ENCODE measurements around the gene PAX5.
"Not testable (repeated sequence)": the region's sequence is repeated elsewhere in the genome, so short reads cannot be mapped to it uniquely, and the experiment has no call there.

PAX5 gene

DNA sequence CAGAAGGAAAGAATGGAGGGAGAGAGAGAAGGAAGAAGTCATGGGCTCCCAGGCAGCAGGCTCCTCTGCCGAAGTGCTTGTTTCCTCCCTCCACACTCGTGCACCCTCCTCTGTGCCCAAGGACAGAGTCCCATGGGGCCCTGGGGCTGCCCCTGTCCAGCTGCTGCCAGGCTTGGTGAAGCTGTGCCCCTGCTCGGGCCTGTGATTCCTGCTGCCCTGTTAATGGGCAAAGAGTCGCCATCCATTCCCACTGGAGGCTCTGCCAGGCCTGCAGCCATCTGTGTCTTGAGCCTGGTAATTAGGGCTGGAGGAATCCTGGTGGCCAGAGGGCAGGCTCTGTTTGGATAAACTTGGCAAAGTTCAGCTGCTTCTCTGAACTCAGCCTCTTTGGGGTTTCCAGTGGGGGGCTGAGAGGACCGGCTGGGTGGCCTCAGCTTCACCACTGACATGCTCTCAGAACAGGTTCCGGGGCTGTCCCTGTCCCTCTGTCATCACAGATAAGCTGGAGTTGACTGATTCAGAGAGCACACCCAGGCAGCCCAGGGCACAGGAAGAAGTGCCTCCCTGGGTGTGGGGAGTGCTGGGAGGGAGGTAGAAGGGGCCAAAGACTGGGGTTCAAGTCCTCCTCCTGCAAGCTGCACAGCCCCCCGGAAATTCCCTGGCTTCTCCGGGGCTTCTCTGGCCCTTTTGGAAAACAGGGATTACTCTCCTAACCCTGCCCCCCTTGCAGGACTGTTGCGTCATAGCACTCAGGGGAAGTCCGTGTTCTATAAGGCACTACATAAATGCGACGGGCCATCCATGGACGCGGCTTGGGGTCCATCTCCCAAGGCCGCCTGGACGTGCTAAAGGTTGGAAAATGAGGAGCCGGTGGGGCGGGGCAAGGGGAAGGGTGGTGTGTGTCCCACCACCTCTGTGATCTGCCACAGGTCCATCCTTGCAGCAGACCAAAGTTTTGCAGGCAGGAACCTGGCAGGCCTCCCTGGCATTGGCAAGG, 154.8 kb downstream of the PAX5 start:
- no peak for DNase-seq (ENCODE audit: low spot score)

DNA sequence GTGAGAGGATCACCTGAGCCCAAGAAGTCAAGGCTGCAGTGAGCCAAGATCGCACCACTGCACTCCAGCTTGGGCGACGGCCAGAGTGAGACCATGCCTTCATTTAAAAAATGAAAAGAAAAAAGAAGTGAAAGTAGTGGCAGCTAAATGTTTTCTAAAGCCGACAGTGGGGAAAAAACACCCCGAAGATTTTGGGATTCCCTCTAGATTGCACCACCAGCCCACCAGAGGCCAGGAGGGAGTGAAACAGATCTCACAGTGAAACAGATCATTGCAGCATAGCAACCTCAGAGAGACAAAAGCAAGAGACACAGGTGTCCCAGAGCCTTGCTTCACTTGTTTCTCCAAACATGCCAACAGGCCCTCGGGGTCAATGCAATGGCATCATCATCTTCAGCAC, 156.8 kb downstream of the PAX5 start:
- no peak for DNase-seq (ENCODE audit: low spot score)

DNA sequence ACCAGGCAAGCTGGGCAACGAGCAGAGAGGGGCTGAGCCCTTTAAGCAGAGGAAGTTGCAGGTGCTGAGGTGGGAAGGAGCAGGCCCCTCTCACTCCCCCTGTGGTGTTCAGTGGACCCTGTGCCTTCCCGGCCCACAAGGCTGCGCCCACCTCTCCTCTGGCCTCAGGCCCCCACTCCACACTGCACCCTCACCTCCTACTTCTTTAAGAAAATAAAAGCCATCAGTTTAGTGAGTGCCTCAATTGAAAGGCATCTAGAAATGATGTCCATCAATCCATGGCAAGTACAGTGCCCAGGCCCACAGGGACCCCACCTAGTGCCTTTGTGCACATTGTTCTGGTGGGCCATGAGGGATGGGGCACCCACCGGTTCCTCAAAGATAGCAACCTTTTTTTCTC, 158.0 kb downstream of the PAX5 start:
- no peak for DNase-seq (ENCODE audit: low spot score)

DNA sequence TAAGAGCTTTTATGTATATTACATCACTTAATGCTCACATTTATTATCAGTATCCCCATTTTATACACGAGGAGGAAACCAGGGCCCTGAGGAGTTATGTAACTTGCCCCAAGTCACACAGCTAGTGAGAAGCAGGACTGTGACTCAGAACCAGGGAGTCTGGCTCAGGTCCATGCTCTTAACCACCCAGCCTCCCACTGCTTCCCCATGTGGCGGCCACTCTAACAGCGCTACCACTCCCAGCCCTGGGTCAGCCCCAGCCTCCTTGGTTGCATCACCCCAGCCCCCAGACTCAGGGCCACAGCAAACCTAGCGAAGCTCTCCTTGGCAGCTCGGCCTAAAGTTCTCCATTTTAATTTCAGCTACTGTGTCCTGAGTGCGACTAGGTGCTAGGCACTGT, 159.1 kb downstream of the PAX5 start:
- no peak for DNase-seq (ENCODE audit: low spot score)

DNA sequence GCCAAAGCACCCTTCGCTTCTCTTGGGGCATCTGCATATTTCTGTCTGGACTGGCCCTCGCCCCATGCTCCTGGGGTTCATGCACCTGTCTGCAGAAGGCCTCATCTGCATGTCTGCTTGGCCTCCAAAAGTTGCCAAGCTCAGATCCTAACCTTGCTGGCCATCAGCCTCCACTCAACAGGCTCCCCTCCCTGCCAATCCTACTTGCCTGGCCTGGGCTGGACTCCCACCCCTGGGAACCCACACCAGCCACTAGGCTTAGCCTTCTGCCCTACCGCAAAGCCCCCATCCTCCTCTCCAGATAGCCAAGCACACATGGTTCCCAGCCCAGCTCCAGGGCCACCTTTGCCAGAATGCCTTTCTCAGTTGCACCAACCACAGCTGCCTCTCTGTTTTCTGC, 159.8 kb downstream of the PAX5 start:
- no peak for DNase-seq (ENCODE audit: low spot score)

DNA sequence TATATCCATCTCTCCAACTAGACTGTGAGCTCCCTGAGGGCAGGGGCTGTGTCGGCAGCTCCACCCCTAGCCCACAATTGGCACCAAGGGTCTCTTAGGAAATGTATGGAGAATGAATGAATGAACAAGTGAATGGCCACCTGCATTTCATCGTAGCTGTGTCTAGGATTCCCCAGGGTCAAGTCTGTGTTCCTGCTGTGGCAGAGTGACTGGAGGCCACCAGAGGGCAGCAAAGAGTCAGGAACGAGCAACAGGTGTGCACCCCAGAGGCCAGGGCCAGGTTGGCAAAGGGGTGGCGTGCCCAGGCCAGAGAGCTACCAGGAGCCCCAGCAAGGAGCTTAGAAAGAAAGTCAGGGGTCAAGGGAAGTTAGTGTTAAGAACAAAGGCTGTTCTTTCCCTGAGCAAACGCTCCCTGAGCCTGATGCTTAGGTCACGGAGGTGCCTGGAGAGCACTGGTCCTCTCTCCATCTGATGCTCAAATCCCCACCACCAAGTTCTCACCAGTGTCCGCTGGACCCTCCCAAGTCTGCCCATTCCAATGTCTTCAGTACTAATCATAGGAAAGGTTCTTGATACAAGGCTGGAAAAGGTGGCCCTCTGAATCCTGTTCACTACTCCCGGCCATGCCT, 160.7 kb downstream of the PAX5 start:
- DNase-seq (ENCODE audit: low spot score), result peak; percentile 80

DNA sequence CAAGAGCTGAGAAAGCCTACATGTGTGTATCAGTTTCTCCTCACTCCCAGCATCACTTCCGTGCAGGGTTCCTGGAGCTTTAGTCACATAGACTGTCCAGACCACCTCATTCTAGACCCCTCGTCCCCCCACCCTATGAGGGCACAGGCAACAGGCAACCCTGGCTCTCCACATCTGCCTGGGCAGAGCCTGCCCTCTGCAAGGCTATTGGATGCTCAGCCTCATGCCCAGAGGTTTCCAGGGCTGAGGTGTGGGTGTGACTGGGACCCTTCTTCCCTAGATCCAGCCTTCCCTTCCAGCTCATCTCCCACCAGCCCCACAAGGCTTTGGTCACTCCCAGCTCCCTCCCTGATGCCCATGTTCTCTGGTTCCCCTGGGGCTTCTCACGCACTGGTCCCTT, 161.4 kb downstream of the PAX5 start:
- no peak for DNase-seq (ENCODE audit: low spot score)

DNA sequence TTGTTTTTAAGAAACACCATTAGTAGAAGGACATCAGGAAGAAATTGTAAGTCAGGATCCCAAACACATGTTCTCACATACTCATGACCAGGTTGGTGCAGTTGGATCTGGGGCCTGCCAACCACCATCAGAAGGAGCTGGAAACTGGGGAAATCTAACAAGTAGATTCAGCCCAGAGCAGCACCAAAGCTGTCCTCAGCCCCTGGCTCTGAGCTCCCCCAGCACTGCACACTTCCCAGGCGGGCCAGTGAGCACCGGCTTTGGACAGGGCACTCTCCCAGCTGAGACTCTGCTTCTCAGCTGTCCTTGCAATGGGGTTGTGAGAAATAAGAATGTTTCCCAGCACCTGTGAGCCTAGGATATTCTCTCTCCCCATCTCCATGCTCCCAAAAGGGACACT, 162.5 kb downstream of the PAX5 start:
- no peak for DNase-seq (ENCODE audit: low spot score)

DNA sequence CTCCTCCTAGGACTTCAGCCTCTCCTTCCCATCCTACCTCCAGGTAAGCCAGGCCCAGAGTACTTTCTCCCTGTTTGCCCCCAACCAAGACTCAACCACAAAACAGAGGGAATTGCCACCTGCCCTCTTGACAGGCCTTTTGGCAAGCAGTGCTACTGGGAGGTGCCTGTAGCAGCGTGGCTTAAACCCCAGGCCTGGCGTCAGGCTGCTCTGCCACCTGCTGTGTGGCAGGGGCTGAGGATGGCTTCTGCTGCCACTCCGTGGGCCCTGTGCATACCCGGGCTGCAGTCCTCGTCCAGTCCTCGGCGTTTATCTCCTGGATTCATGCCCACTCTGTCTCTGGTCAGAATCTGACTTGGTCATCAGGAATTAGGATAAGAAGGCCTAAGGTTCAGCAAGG, 163.1 kb downstream of the PAX5 start:
- no peak for DNase-seq (ENCODE audit: low spot score)

DNA sequence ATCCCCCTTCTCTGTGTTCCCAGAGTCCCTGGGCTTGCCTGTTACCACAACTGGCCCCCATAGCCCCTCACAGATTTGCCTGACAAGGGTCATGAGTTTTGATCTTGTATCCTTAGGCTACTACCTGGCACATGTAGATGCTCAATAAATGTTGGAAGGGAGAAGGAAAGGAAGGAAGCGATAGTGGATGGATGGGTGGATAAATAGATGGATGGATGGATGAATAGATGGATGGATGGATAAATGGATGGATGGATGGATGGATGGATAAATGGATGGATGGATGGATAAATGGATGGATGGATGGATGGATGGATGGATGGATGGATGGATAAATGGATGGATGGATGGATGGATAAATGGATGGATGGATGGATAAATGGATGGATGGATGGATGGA, 164.5 kb downstream of the PAX5 start:
- not testable (repeated sequence) for DNase-seq (ENCODE audit: low spot score)

DNA sequence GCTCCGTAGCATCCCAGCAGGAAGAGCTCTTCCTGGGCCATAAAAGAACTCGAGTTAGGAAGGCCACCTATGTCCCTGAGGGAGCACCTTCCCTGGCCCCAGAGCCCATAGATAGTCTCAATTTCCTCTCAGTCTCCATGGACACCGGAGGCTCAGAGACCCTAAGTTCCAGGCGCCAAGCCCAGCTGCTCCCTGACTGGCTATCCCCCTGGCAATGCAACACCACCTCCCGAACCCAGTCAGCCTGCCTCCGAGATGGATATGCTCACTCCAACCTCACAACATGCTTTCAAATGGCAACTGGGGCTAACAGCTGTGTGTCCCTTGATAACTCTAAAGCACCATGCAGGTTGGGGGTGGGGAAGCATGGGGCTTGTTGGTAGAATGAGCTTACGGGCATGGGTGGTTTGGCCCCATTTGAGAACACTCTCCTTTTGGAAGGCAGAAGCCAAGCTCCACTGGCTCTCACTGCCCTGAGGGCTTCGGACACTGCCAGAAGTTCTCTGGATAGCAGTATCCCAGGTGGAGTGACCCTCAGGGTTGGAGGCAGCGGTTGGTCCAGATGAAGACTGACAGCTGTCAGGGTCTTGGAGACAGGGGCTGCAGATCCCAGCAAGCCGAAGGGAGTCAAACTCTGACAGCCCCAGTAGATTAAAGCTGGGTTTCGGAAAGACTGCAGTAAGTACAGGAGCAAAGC, 165.3 kb downstream of the PAX5 start:
- no peak for DNase-seq (ENCODE audit: low spot score)

DNA sequence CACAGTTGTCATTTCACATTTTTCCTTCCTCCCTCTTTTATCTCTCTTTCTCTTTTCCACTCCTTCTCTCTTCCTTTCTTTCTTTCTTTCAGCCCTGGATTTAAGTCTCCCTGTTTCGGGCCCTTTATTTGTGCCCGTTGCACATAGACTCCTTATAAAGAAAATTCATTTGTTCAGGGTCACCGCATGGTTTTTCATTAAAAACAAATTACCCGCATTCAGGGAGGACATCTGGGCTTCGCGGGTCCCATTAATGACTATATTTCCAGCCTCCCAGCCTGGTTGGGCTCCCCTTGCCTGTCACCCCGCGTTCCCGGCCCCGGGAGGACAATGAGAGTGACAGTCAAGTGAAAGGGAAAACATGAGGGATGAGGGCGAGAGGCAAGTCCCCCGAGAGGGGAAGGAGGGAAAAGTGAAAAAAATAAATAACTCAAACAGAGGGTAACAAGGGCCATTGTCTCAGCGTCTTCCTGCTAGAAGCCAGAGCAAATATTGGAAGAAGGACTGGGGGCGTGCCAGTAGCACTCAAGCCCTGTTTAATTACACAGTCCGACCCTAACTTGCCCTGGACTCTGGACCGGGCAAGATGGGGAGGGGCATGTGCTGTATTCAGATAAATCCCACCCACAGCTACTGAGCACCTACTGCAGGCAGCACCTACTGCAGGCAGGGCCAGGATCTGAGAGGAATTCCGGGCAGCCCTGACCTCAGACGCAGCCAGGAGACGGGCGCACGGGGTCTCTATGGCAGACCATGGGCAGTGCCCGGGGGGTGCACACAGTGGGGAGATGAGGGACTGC, 166.2 kb downstream of the PAX5 start:
- DNase-seq (ENCODE audit: low spot score), result no peak

DNA sequence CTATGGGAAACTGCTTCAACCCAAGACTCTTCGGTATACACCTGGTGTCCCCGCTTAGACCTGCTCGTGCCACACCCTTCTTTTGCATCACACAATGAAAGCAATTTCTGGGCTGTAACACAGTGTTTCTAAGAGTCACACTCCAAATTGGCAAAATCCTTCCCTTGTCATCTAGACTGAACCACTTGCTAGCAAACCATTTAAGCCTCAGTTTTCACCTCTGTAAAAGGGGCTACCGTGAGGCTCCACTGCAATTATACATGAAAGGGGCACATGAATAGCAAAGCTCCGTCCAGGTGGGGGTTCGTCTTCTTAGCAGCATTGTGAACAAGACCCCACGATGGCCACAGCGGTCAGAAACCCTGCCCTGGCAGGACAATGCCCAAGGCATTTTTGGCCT, 166.8 kb downstream of the PAX5 start:
- DNase-seq (ENCODE audit: low spot score), result no peak

DNA sequence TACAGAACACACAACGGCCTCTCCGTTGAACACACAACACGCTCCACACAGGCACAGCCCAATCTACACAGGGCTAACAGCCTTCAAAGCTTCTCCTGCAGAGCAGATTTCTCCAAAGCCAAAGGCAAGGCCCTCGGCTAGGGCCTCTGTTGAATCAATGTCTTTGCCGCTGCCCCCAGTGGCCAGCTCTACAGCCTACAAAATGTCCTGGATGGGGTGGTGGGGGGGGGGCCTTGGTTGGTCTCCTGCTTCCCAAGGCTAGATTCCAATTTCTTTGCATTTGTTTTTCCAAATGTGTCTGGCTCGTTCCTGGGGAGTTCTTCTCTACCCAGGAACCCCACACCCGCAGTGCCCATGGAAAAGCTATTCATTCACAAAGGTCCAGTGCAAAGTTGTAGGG, 167.2 kb downstream of the PAX5 start:
- DNase-seq (ENCODE audit: low spot score), result no peak

DNA sequence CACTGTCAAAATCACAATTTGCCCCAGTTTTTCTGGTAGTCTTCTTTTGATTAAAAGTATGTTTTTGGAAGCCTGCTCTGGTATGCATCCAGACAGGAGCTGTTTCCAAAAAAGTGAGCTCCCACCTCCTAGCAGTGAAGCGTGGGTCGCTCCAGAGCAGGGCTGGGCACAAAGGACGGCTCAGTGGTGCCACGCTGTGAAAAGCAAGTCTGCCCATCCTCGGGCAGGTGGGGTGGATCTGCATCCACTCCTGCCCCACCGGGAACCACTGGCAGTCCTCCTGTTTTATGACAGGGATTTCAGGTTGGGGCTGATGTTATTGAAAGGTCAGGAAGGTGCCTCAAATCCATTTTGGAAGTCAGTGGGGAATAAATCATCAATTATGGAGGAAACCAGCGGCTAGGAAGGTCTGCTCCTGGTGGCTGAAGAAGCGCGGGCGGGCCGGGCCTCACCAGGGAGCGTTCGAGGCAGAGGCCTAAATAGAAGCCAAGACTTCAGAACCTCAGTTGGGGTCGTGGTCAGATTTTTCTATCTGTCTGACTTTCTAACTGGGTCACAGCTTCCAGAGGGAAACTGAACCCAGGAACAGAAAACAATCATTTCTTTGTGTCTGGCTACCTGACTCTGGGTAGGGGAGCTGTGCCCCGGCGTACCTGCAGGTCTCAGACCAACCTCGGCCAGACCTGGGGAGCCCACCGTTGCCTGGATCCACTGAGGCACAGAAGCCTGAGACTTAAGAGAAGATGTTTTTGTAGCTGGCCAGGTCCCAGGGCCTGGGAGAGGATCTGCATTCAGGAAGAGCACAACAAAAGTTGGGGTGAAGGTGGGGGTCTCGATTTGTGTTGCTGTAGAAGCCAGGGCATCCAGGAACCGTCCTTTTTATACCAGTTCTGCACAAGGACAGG, 168.1 kb downstream of the PAX5 start:
- no peak for DNase-seq (ENCODE audit: low spot score)

DNA sequence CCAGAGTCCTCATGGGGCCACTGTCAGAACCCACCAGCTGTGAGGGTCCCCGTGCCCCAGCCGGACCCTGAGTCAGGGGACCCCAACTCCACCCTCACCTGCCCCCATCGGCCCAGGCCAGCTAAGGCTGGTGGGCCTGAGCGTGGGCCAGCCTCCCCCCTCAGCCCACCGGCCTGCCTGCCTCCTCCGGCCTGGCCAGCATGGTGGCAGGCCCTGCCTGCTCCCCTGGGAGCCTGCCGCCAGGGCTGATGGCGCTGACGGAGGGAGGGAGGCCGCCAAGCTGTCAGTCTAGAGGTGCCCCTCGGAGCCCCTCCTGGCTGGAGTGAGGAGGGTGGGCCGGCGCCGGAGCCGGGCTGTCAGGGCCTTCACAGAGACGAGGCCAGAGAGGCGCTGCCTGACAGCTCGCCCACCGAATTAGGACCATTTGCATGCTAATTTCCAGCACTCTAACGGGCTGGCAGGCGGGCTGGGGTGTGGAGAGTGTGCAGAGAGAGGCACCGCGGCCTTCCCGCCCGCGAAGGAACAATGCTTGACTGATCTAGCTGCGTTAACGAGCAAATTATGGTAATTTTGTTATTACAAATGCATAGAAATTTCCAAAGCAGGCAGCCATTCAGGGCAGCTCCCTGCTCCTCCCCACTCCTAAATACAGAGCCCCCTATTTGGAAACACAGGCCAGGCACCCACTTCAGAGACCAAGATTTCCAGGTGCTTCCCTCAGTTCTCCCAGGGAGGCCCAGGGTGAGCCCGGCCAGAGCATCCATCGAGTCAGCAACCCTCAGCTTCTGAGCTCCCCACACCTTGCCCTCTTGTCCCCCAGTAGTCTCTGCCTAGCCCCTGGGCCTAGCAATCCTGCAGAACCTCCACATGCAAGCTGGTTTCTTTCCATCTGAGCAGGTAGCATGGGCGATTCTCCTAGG, 169.3 kb downstream of the PAX5 start:
- DNase-seq (ENCODE audit: low spot score), result peak; percentile 64

DNA sequence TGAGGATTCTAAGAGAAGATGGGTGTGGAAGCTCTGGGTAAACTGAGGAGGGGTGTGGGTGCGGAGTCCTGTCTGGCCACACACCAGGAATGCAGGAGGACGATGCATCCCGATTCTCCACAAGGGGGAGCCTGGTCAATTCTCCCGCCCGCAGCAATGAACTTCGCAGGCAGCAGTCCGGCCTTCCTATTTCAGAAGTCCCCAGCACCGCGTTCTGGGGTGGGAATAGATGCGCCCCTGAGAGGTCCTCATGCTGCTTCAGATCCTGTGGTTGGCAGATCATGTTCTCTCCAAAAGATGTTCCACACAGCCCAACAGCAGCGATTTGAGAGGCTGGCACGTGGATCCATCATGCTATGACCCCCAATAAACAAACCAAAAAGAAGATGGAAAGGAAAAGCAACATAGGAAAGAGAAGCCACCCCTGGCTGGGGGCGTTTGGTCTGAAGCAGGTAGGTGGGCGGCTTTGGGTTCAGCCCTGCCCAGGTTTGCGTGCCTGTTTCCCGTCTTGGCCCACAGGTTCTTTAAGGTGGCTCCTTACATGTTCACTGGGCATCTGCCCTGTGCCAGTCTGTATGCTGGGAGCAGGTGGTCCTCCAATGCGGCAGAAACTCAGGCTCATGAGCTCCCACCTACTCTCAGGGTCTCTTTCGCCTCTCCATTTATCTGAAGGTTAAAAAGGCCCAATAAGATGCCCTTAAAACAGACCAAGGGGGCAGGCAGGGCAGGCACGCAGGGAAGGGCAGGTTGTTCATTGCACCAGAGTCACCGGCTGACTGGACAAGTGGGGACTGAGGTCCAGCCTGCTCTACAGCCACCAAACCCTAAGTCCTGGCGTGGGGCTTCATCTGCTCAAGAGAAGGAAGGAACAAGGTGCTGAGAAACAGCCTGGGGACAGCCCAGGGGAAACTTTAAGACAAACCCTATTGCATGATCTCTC, 171.6 kb downstream of the PAX5 start:
- DNase-seq (ENCODE audit: low spot score), result no peak

DNA sequence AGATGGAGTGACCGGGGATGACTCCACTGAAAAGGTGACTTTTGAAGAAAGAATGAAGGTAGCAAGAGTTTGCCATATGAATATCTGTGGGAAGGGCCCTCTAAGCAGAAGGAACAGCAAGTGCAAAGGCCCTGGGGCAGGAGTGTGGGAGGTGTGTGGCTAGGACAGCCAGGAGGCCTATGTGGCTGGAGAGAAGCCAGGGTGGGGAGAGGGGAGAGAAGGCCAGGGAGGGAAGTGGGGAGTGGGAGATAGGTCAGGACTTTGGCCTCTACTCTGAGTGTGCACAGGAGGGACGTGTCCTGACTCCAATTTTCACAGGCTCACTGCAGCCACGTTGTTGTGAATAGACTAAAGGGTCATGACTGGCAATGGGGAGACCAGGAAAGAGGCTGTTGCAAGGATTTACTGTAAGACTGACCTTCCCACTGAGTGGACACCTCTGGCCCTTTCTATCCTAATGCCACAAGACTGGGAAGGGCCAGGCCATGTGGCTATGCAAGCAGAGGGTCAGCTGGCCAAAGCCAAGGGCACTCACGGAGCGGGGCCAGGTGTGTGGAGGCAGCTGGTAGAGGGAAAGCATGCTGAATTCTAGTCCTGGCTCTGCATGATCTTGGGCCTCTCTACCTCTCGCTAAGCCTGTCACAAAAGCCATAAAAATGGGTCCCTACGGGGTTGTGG, 172.4 kb downstream of the PAX5 start:
- no peak for DNase-seq (ENCODE audit: low spot score)

Data from ecto neural progenitor cell (in vitro differentiated cells).